Tibial nerve (tissue), 4 donors: ENCODE measurements around the gene HSF2. TPM values are rescaled to one million over a fixed set of nuclear protein-coding genes. Genes with fewer than 3 reads are reported as not detected.
A peak's percentile ranks its signal among the peaks of the same experiment; 100 is the strongest.

Experiments
- DNase-seq, 2 donors: peaks; one replicate each; pipeline ENCODE4 v3.0.0-alpha.2; 2019; ENCODE audit warnings: low spot score in 2 of 2
- H3K27ac ChIP-seq, 4 donors: fragments of 200-600 bp; sonication (generic) in 3 of 4; one replicate each; pipeline ENCODE4 v1.5.1; 2017 to 2019; ENCODE audit warnings: mild to moderate bottlenecking in 1 of 4
- H3K27me3 ChIP-seq, 2 donors: fragments of 200-600 bp; sonication (generic) in 1 of 2; one replicate each; pipeline versions ENCODE4 v1.5.1 to v1.6.0; 2017 to 2019
- H3K36me3 ChIP-seq, 3 donors: fragments of 200-600 bp; sonication (generic); one replicate each; pipeline ENCODE4 v1.5.1; 2018 to 2019
- H3K4me1 ChIP-seq, 4 donors: fragments of 200-600 bp; sonication (generic) in 3 of 4; one replicate each; pipeline ENCODE4 v1.5.1; 2017 to 2019
- H3K4me3 ChIP-seq, 4 donors: fragments of 200-600 bp; sonication (generic) in 3 of 4; one replicate each; pipeline ENCODE4 v1.5.1; 2017 to 2019; ENCODE audit warnings: mild to moderate bottlenecking in 1 of 4, moderate library complexity in 1 of 4
- H3K9me3 ChIP-seq, 4 donors: fragments of 200-600 bp; sonication (generic) in 3 of 4; one replicate each; pipeline ENCODE4 v1.5.1; 2017 to 2019
- CTCF ChIP-seq, 5 experiments: fragments of 200-600 bp in 3 of 5; fragments of 450-650 bp in 2 of 5; sonication (generic) in 3 of 5; IDR thresholded peaks; one replicate each; pipeline ENCODE4 v1.5.1; 2016 to 2019; ENCODE audit warnings: antibody characterized with exemption in 5 of 5, mild to moderate bottlenecking in 3 of 5, moderate library complexity in 2 of 5
- EP300 ChIP-seq, 2 donors: sonication (generic); formaldehyde crosslinking; IDR thresholded peaks; one replicate each; pipeline ENCODE4 v1.6.1; 2017; ENCODE audit warnings: antibody characterized with exemption in 2 of 2, mild to moderate bottlenecking in 1 of 2
- POLR2A ChIP-seq, 2 donors: fragments of 450-650 bp; IDR thresholded peaks; one replicate each; pipeline ENCODE4 v1.6.1; 2017; ENCODE audit warnings: antibody characterized with exemption in 2 of 2, mild to moderate bottlenecking in 2 of 2, moderate library complexity in 2 of 2
- WGBS, 2 donors: methylation state at CpG; one replicate each; pipeline ENCODE4 v1.1.5; 2018; 5-methylcytosine and 5-hydroxymethylcytosine counted together
- total RNA-seq, 4 donors: library from RNA; depleted of rRNA; stranded (reverse); fragments of >200 nt; gene quantifications; one replicate each; pipeline ENCODE4 v1.1.0, GENCODE V29; 2016

HSF2 gene
- total RNA-seq, 4 donors from 2014 or later = 20.7 to 40.6 (median 31.5) TPM

- Histone ChIP-seq H3K4me3 (no peak overlapping the region), H3K4me1 (no peaks in the 10 kb centered on the region), H3K36me3 (no peaks in the 10 kb centered on the region), H3K9me3 (no peaks in the 10 kb centered on the region), H3K27me3 (no peaks in the 10 kb centered on the region), H3K27ac (no peak overlapping the region)
- no peak for DNase-seq
- TF ChIP-seq EP300 (IDR thresholded peaks at IDR 0.05) (no peak), CTCF (IDR thresholded peaks at IDR 0.05) (no peak), POLR2A (IDR thresholded peaks at IDR 0.05) (no peak)
- WGBS, 2 donors = 39 to 43% methylated on average over 4 of the region's 4 CpGs
These were observed 9.6 kb upstream of the HSF2 start for GRCh38 chr6:122389704-122390372.

DNA sequence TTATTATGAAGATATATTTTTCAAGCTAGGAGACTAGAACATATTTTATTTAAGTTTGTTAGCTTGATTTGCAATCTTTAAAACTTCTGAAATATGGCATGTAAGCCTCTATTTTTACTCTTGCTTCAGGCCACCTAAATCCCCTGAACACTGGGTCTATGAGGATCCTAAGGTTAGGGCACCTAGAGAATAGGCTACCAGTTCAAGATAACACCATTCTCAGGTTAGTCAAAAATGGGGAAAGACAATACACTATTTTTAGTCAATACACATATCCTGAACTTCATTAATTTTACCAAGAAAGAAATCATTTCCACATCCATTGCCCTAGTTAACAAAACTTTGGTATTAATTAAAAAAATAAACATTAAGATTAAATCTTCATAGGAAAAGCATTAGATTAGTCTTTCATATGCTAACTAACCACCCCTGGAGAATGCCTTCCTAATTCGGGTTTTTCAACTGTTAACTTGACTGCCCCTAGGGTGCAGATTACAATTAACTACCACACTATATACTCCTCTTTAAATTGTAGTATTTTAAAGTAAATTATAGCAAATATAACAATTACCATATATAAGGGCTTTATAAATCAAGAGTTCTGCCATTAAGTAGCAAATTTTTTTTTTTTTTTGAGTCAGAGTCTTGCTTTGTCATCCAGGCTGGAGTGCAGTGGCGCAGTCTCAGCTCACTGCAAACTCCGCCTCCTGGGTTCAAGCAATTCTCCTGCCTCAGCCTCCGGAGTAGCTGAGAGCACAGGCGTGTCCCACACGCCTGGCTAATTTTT is 6.7 kb upstream of the HSF2 start:
- 76 to 78% methylated on average over 6 of the region's 6 CpGs for whole genome bisulfite sequencing, 2 donors
- TF ChIP-seq EP300 (IDR thresholded peaks at IDR 0.05) (no peak), CTCF (IDR thresholded peaks at IDR 0.05) (no peak), POLR2A (IDR thresholded peaks at IDR 0.05) (no peak)
- Histone ChIP-seq H3K4me1 (no peaks in the 10 kb centered on the region), H3K36me3 (no peaks in the 10 kb centered on the region), H3K9me3 (no peaks in the 10 kb centered on the region), H3K27ac (no peak overlapping the region), H3K4me3 (no peak overlapping the region), H3K27me3 (no peaks in the 10 kb centered on the region)
- DNase-seq = no peak

- Histone ChIP-seq H3K9me3 (no peaks in the 10 kb centered on the region), H3K36me3 (no peaks in the 10 kb centered on the region), H3K4me3 (no peak overlapping the region), H3K27ac (no peak overlapping the region), H3K27me3 (no peaks in the 10 kb centered on the region), H3K4me1 (peaks cover 0 to under 1% (median 0%) of the 10 kb centered on the region in 4 donors)
- DNase-seq = no peak
- TF ChIP-seq EP300 (IDR thresholded peaks at IDR 0.05) (no peak), CTCF (IDR thresholded peaks at IDR 0.05) (no peak), POLR2A (IDR thresholded peaks at IDR 0.05) (no peak)
- 69 to 82% methylated on average over 8 of the region's 8 CpGs for WGBS, 2 donors
These were observed 6.0 kb upstream of the HSF2 start for GRCh38 chr6:122393351-122393896.

DNA sequence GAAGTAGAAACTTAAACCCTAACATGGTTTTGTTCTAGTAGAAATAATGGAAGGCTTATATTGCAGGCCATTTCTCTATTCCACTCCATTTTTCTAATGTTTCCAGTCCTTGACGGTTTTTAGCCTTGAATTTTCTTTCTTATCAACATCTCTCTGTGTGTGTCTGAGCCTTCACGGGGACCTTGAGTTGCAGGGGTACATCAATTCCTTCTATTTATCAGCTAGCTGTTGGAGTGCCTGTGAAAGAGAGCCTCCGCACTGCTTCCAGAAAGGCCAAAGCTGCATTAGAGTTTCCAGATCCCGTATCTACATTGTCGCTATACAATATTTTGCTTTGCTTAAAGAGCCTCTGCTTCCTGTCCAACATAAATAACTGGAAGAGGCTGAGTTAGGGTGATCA is 5.4 kb upstream of the HSF2 start:
- H3K27ac ChIP-seq = no peak overlapping the region
- H3K4me3 ChIP-seq = no peak overlapping the region
- 66 to 69% methylated on average over 5 of the region's 5 CpGs for WGBS, 2 donors
- TF ChIP-seq EP300 (IDR thresholded peaks at IDR 0.05) = no peak
- TF ChIP-seq CTCF (IDR thresholded peaks at IDR 0.05) = no peak
- TF ChIP-seq POLR2A (IDR thresholded peaks at IDR 0.05) = no peak
- DNase-seq = no peak
- no peaks in the 10 kb centered on the region for H3K36me3 ChIP-seq
- H3K27me3 ChIP-seq = no peaks in the 10 kb centered on the region
- peaks cover 0 to 6% (median 0%) of the 10 kb centered on the region in 4 donors for H3K4me1 ChIP-seq
- H3K9me3 ChIP-seq = no peaks in the 10 kb centered on the region

DNA sequence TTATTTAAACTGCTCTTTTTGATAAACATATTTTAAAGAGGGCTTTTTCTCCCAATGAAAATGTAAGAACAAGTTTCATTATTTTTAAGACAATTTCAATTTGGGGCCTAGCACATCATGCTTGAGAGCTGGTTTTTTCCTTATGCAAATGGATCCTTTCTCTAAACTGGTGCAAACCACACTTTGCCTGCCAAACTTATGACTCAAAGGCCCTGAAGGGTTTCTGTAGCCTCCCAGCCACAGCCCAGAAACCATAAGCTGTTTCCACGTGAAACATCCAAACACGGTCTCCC is 451 bp upstream of the HSF2 start:
- WGBS, 2 donors = 0% methylated on average over 2 of the region's 2 CpGs
- no peak for DNase-seq
- Histone ChIP-seq H3K27me3 (no peaks in the 10 kb centered on the region), H3K36me3 (no peaks in the 10 kb centered on the region), H3K27ac (peak overlapping the region; percentile 71 to 89 (median 86)), H3K4me1 (peaks cover 0 to 35% (median 14%) of the 10 kb centered on the region in 4 donors), H3K4me3 (peak overlapping the region in 3 of 4 donors; percentile 31 to 97 (median 75)), H3K9me3 (no peaks in the 10 kb centered on the region)
- TF ChIP-seq CTCF (IDR thresholded peaks at IDR 0.05) (no peak), POLR2A (IDR thresholded peaks at IDR 0.05) (no peak), EP300 (IDR thresholded peaks at IDR 0.05) (no peak)
